ENCODE measurements around the gene CFAP44. TPM values are rescaled to one million over a fixed set of nuclear protein-coding genes. Genes with fewer than 3 reads are reported as not detected.

Gene CFAP44
- total RNA-seq, 1 donor: 2.6 TPM

DNA sequence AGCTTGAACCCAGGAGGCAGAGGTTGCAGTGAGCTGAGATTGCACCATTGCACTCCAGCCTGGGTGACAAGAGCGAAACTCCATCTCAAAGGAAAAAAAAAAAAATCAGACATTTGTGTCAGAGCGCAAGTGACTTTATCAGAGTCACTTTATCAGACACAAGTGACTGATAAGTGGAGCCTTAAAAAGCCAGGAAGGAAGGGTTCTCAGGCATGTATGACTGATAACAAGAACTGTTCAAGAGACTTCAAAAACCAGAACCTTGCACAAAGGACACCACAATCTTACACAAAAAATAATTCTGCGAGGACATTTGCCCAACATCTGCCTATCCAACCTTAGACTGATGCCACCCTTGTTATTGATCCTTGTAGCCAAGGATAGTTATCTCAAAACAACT lies 13.3 kb upstream of the CFAP44 start:
- H3K4me3 ChIP-seq (ENCODE audit: low read depth, low read length): no peak overlapping the region
- TF ChIP-seq, protein P1, sequence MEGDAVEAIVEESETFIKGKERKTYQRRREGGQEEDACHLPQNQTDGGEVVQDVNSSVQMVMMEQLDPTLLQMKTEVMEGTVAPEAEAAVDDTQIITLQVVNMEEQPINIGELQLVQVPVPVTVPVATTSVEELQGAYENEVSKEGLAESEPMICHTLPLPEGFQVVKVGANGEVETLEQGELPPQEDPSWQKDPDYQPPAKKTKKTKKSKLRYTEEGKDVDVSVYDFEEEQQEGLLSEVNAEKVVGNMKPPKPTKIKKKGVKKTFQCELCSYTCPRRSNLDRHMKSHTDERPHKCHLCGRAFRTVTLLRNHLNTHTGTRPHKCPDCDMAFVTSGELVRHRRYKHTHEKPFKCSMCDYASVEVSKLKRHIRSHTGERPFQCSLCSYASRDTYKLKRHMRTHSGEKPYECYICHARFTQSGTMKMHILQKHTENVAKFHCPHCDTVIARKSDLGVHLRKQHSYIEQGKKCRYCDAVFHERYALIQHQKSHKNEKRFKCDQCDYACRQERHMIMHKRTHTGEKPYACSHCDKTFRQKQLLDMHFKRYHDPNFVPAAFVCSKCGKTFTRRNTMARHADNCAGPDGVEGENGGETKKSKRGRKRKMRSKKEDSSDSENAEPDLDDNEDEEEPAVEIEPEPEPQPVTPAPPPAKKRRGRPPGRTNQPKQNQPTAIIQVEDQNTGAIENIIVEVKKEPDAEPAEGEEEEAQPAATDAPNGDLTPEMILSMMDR (IDR thresholded peaks at IDR 0.05; ENCODE audit: insufficient read depth, low read depth, low read length): no peak
- no peak for DNase-seq (ENCODE audit: low read depth)

DNA sequence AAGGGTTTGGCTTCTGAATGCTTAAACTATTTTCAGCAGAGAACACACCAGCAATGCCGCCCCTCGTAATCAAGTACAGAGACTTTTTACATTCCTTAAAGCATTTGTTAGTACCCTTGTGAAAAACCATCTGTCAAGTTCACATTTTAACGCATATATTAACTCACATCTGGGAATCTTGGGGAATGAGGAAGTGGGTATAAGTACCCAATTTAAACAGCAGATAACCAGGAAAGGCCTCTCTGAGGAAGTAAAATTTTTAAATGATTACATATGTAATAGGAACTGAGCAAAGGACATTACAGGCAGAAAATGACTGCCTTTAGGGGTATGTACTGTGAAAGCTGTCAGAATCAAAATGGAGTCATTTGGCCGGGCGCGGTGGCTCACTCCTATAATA lies 12.8 kb upstream of the CFAP44 start:
- TF ChIP-seq, protein P1 (IDR thresholded peaks at IDR 0.05; ENCODE audit: insufficient read depth, low read depth, low read length): no peak
- no peak overlapping the region for H3K4me3 ChIP-seq (ENCODE audit: low read depth, low read length)
- no peak for DNase-seq (ENCODE audit: low read depth)

DNA sequence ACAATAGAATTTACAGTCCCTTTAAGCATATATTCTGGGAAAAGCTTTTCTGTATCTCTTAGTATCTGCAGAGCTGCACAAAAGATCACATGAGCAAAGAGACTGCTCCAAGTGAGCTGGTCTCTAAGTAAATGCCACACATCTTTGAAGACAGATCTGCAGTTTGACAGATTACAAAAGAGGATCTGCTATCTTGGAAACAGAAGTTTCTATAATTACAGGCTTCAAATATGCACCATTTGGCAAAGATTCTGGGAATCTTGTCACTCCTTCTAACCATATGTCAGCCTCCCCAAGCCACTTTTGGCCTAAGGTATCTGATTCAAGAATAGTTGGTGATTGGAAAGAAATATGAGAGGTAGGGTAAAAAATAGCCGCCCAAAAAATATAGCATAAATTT lies 9.6 kb upstream of the CFAP44 start:
- no peak overlapping the region for H3K4me3 ChIP-seq (ENCODE audit: low read depth, low read length)
- TF ChIP-seq, protein P1 (IDR thresholded peaks at IDR 0.05; ENCODE audit: insufficient read depth, low read depth, low read length): no peak
- no peak for DNase-seq (ENCODE audit: low read depth)

DNA sequence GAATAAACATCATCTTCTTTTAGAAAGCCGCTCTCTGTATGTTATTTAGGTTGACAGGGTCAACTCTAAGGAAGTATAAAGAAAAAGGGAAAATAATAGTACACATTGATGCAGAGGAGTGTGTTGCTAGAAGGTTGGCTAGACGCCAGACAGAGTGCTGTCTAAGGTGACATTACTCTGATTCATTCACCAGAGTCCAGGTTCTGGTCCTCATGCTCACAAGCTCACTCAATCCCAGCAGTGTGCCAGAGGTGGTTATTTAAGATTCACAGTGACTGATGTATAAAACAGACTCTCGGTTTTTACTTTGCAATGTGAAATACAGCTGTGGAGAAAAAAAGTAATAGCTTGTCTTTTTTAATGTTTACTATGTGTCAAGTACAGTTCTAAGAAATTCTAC lies 1.7 kb downstream of the CFAP44 start:
- no peak for DNase-seq (ENCODE audit: low read depth)
- TF ChIP-seq, protein P1 (IDR thresholded peaks at IDR 0.05; ENCODE audit: insufficient read depth, low read depth, low read length): no peak
- no peak overlapping the region for H3K4me3 ChIP-seq (ENCODE audit: low read depth, low read length)

DNA sequence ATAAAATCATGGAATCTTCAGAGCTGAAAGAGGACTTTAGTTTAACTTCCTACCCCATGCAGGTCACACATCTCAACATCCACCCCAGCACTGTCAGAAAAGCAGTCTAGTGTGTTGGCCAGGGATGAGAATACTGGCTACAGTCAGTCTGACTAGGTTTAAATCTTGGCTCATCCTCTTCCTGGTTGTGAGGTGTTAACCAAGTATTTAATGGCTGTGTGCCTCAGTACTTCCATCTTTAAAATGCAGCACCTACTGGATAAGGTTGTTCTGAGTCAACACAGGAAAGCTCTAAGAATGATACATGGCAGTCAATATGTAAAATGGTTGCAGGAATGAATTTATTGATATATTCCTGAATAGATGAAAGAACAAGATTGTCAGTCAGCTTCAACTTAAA lies 3.1 kb downstream of the CFAP44 start:
- no peak overlapping the region for H3K4me3 ChIP-seq (ENCODE audit: low read depth, low read length)
- TF ChIP-seq, protein P1 (IDR thresholded peaks at IDR 0.05; ENCODE audit: insufficient read depth, low read depth, low read length): no peak
- no peak for DNase-seq (ENCODE audit: low read depth)

DNA sequence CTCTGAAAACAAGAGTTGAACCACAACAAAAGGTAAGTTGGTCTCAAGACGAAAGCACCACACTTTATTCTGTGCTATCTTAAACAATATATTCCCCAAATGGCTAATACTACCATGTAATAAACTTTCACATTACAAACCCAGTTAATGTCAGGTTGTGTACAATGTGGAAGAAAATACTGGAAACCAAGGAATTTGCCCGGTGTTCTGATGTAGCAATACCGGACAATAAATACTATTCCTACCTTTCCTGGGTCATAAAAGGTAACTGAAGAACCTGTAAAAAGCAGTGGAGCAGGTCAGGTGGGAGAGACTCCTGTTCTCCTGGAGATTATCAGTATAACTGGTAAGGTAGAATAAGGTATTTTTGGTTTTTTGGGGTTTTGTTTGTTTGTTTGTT lies 3.9 kb downstream of the CFAP44 start:
- TF ChIP-seq, protein P1 (IDR thresholded peaks at IDR 0.05; ENCODE audit: insufficient read depth, low read depth, low read length): no peak
- no peak for DNase-seq (ENCODE audit: low read depth)
- no peak overlapping the region for H3K4me3 ChIP-seq (ENCODE audit: low read depth, low read length)

DNA sequence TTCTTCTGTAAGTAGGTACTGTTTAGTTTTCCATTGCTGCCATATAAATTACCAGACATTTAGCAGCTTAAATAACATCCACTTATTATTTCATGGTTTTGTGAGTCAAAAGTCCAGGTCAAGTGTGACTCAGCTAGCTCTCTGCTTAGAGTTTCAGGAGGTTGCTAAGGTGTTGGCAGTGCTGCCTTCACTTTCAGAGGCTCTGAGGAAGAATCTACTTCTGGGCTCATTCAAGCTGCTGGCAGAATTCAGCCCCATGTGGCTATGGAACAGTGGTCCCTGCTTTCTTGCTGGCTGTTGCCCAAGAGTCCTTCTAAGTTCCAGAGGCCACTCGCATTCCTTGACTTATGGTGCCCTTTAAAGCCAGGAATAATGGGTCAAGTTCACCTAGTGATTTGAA lies 4.5 kb downstream of the CFAP44 start:
- DNase-seq (ENCODE audit: low read depth): peak; percentile 54
- TF ChIP-seq, protein P1 (IDR thresholded peaks at IDR 0.05; ENCODE audit: insufficient read depth, low read depth, low read length): no peak
- H3K4me3 ChIP-seq (ENCODE audit: low read depth, low read length): no peak overlapping the region
